Neural progenitor cell (in vitro differentiated cells): ENCODE measurements around the gene CES2.

Experiments
- CTCF ChIP-seq: fragments of 200-600 bp; sonication (generic); IDR thresholded peaks from 2 replicates; pipeline ENCODE4 v1.5.1; 2017; ENCODE audit warnings: antibody characterized with exemption, mild to moderate bottlenecking
- EZH2 ChIP-seq: fragments of 200-600 bp; sonication (generic); IDR thresholded peaks from 2 replicates; pipeline ENCODE4 v1.6.1; 2017; ENCODE audit warnings: antibody characterized with exemption, mild to moderate bottlenecking, moderate library complexity

- TF ChIP-seq CTCF (no peak), EZH2 (no peak)
These were observed 36.4 kb upstream of the CES2 start for GRCh38 chr16:66898933-66899309.
